GM12872 (cell line): Measurements from ENCODE around the gene EEIG2.

ENCODE experiments used
- TF ChIP-seq, protein P1 (sequence below): IDR thresholded peaks from 3 replicates; pipeline ENCODE4 v1.5.1; 2011; ENCODE audit warnings: low read depth, mild to moderate bottlenecking, low read length, moderate library complexity; ENCODE audit not compliant: insufficient read depth

Gene EEIG2

DNA sequence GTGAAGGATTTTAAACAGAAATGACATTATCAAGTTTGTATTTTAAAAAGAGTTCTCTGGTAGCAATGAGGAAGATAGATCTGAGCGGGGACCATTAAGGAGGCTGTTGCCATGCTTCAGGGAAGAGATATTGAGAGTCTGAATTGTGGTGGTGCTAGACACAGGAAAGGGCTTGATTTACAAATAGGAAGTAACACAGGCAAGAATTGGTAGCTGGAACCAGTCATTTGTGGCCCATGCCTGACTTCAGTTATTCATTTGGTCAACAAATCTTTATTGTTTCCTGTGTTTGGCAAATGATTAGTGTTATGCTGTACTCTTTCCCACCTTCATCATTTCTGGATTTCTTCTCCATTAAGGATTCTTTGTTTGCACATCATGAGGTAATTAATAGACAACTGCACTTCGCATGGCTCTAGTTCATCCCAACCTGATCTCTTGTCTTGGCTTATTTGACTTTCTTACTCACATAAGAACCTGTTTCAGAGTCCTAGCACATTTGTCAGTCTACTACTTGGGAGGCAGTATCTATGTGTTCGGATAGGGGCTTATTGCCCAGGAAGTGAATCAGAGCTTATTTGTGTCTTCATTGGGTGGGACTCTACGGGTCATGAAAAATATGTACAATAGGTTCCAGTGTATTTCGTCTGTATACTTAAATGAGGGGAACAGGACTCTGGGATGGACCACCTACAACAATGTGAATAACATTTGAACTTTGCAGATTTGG, 32.3 kb downstream of the EEIG2 start:
- TF ChIP-seq, protein P1, sequence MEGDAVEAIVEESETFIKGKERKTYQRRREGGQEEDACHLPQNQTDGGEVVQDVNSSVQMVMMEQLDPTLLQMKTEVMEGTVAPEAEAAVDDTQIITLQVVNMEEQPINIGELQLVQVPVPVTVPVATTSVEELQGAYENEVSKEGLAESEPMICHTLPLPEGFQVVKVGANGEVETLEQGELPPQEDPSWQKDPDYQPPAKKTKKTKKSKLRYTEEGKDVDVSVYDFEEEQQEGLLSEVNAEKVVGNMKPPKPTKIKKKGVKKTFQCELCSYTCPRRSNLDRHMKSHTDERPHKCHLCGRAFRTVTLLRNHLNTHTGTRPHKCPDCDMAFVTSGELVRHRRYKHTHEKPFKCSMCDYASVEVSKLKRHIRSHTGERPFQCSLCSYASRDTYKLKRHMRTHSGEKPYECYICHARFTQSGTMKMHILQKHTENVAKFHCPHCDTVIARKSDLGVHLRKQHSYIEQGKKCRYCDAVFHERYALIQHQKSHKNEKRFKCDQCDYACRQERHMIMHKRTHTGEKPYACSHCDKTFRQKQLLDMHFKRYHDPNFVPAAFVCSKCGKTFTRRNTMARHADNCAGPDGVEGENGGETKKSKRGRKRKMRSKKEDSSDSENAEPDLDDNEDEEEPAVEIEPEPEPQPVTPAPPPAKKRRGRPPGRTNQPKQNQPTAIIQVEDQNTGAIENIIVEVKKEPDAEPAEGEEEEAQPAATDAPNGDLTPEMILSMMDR = no peak

DNA sequence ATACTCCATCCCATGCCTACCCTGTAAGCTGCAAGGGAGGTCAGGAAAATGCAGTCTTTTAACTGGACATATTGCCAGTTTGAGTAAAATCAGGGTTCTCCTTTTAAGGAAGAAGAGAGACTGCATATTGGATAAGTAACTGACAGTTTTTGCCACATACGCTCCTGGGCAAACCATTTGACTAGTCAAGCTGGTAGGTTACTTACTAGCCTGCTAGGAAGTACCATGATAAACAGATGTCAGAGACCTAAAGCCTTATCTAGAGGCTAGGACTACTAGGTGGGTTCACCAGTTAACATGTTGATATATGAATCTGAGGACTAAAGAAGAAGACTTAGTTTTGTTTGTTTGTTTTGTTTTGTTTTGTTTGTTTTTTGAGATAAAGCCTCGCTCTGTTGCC, 33.5 kb downstream of the EEIG2 start:
- TF ChIP-seq, protein P1 = no peak

DNA sequence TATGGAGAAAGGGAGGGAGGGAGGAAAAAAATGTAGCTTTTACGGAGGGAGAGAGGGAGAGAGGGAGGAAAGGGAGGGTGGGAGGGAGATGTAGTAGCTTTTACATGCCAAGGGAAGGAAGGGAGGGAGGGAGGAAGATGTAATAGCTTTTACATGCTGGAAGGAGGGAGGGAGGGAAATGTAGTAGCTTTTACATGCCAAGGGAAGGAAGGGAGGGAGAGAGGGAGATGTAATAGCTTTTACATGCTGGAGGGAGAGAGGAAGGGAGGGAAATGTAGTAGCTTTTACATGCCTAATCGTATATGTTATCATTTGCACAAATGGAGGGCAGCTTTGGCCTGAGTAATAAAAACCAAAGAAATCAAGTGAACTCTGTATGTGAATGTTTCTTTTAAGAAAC, 35.6 kb downstream of the EEIG2 start:
- TF ChIP-seq, protein P1 = no peak

DNA sequence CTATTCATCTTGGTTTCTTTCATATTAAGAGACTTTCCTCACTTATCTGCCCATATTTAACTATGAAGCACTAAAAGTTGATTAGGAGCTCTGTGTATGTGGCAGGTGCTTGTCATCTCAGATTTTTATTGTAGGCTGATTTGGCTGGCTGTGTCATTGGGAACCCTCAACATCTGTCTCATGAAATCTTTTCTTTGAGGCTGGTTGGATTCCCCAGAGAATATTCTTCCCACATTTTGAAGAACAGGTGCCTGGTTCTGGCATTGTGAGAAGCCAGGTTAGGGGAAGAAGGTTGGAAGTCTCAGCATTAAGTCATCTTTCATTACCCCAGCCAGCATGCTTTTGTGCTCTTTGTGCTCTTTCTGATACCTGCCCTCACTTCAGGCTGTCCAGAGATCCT, 37.1 kb downstream of the EEIG2 start:
- TF ChIP-seq, protein P1 = no peak

DNA sequence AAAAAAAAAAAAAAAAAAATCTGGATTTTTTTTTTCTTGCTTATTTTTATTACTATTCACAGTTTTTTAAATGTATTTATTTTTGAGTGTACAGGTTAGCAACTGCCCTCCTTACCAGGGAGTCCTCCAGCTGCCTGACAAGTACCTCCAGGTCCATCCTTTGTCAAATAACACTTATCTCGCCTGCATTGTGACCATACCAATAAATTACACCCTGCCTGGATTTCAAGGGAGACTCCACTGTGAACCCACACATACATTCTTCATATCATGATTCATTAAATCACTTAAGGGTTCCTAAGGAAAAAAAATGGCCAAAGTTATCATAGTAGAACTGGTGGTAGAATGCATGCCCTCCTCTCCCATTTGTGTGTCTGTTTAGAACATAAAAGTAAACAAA, 38.4 kb downstream of the EEIG2 start:
- TF ChIP-seq, protein P1 = no peak

DNA sequence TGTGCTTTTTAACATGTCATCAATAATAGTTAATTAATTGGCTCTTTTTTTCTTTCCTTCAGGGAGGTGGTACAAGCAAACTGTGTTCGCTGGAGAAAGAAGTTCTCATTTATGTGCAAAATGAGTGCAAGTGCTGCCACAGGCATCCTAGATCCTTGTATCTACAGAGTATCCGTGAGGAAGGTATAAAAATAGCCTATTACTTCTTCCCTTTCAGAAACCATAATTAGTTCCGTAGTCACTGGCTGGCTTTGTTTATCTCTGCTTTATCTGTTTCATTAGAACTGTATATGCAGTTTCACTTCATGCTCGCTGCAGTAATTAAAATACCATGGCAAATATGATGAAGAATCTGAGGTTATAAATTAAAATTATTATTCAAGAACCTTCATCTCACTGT, 40.6 kb downstream of the EEIG2 start:
- TF ChIP-seq, protein P1 = no peak

DNA sequence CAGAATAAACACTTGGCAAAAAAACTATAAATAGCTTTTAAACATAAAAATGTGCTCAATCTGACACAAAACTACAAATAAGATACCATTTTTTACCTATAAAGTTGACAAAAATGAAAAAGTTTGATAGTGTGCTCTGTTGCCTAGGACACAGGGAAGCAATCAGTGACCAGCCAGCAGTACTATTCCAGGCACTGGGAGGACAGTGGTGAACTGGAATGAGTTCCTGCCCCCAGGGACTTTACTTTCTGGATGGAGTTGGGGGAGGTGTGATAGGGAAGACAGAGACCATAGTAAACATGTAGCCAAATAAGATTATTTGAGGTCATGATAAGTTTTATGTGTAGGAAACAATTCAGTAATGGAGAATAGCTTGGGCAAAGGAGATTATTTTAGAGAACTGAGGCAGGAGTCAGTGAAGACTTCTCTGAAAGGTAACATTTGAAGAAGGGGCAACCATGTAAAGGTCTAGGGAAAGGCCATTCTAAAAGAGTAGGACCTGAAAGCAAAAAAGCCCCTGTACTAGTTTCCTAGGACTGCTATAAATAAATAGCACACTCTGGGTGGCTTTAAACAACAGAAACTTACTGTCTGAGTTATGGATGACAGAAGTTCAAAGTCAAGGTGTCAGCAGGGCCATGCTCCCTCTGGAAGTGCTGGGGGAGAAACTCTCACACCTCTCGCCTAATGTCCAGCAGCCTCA, 42.0 kb downstream of the EEIG2 start:
- TF ChIP-seq, protein P1 = no peak
